Neural progenitor cell (in vitro differentiated cells): Measurements from ENCODE around the gene SCAF8. TPM values are rescaled to one million over a fixed set of nuclear protein-coding genes. Genes with fewer than 3 reads are reported as not detected.
"Not testable (repeated sequence)": the region's sequence is repeated elsewhere in the genome, so short reads cannot be mapped to it uniquely, and the experiment has no call there.

Experiments
- DNase-seq: peaks from one replicate; pipeline ENCODE4 v3.0.0-alpha.2; 2016; ENCODE audit warnings: low spot score
- H2AFZ ChIP-seq: fragments of 200-600 bp; sonication (generic); replicated peaks from 2 replicates; pipeline ENCODE4 v1.6.1; 2016; ENCODE audit warnings: antibody characterized with exemption
- H3F3A ChIP-seq: fragments of 200-600 bp; sonication (generic); 2 replicates; pipeline ENCODE4 v1.6.1; 2016; ENCODE audit warnings: antibody characterized with exemption, low read depth
- H3K27ac ChIP-seq: fragments of 200-600 bp; sonication (generic); 2 replicates; pipeline ENCODE4 v1.5.1; 2016; ENCODE audit warnings: mild to moderate bottlenecking
- H3K27me3 ChIP-seq: fragments of 200-600 bp; sonication (generic); 2 replicates; pipeline ENCODE4 v1.6.1; 2016; ENCODE audit warnings: mild to moderate bottlenecking, moderate library complexity
- H3K36me3 ChIP-seq: fragments of 200-600 bp; sonication (generic); 2 replicates; pipeline ENCODE4 v1.5.1; 2016
- H3K4me1 ChIP-seq: fragments of 200-600 bp; sonication (generic); 2 replicates; pipeline ENCODE4 v1.6.1; 2016; ENCODE audit warnings: mixed run types
- H3K4me2 ChIP-seq: fragments of 200-600 bp; sonication (generic); 2 replicates; pipeline ENCODE4 v1.6.1; 2016
- H3K4me3 ChIP-seq: fragments of 200-600 bp; sonication (generic); 2 replicates; pipeline ENCODE4 v1.5.1; 2016
- H3K79me2 ChIP-seq: fragments of 200-600 bp; sonication (generic); 2 replicates; pipeline ENCODE4 v1.6.1; 2016; ENCODE audit warnings: low read depth
- H3K9ac ChIP-seq: fragments of 200-600 bp; sonication (generic); 2 replicates; pipeline ENCODE4 v1.6.1; 2016
- H3K9me3 ChIP-seq: fragments of 200-600 bp; sonication (generic); 2 replicates; pipeline ENCODE4 v1.5.1; 2016; ENCODE audit warnings: low read depth
- H4K20me1 ChIP-seq: fragments of 200-600 bp; sonication (generic); 2 replicates; pipeline ENCODE4 v1.6.1; 2016; ENCODE audit warnings: low read depth
- H3K27ac Mint-ChIP-seq: 3 replicates; pipeline ENCODE4 v1.8.0; 2021; ENCODE audit warnings: mixed read lengths
- H3K27me3 Mint-ChIP-seq: 2 replicates; pipeline ENCODE4 v1.8.0; 2022; ENCODE audit warnings: low read depth, mild to moderate bottlenecking, inconsistent platforms, moderate library complexity, mixed read lengths; ENCODE audit not compliant: insufficient read depth
- H3K36me3 Mint-ChIP-seq: 3 replicates; pipeline ENCODE4 v1.8.0; 2021; ENCODE audit warnings: mixed read lengths
- H3K4me1 Mint-ChIP-seq: 3 replicates; pipeline ENCODE4 v1.8.0; 2021; ENCODE audit warnings: mixed read lengths
- H3K4me3 Mint-ChIP-seq: 3 replicates; pipeline ENCODE4 v1.8.0; 2021; ENCODE audit warnings: mild to moderate bottlenecking, moderate library complexity, mixed read lengths
- H3K9me3 Mint-ChIP-seq: 3 replicates; pipeline ENCODE4 v1.8.0; 2020; ENCODE audit warnings: mixed read lengths
- EZH2 ChIP-seq: fragments of 200-600 bp; sonication (generic); IDR thresholded peaks from 2 replicates; pipeline ENCODE4 v1.6.1; 2017; ENCODE audit warnings: antibody characterized with exemption, mild to moderate bottlenecking, moderate library complexity
- EZH2phosphoT487 ChIP-seq: fragments of 200-600 bp; sonication (generic); IDR thresholded peaks from 2 replicates; pipeline ENCODE4 v1.6.1; 2017; ENCODE audit warnings: antibody characterized with exemption
- total RNA-seq: library from RNA; depleted of rRNA; stranded (reverse); fragments of >200 nt; gene quantifications from 2 replicates; pipeline ENCODE4 v1.2.3, GENCODE V29; 2015; ENCODE audit warnings: low replicate concordance
- TF ChIP-seq, protein P1 (sequence below): fragments of 200-600 bp; sonication (generic); IDR thresholded peaks from 2 replicates; pipeline ENCODE4 v1.5.1; 2017; ENCODE audit warnings: antibody characterized with exemption, mild to moderate bottlenecking

SCAF8 gene
- total RNA-seq, 1 donor from 2014 or later, result 62.1 TPM

DNA sequence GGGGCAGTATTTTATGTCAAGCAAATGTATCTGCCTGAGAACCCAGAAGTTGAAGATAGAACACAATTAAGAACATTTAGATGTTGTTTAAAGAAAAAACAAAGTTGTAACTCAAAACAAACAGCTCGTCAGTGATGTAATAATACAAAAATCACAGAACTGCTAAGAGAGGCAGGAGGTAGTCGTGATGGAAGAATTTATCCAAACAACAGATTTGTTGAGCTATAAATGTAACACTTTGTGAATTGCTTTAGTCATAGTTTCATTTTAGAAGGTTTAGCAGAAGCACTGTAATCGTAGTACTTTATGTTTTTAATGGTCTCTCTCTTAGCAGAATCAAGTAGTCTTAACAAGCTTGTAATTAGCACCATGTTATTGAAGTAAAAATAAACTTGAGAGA, 73.6 kb downstream of the SCAF8 start:
- Mint-ChIP-seq H3K27ac (no peak overlapping the region), H3K27me3 (peaks cover 3% of the 10 kb centered on the region), H3K4me1 (no peaks in the 10 kb centered on the region), H3K4me3 (no peak overlapping the region), H3K36me3 (peaks cover 37% of the 10 kb centered on the region), H3K9me3 (no peaks in the 10 kb centered on the region)
- H3K27ac ChIP-seq, result no peak overlapping the region
- H3F3A ChIP-seq, result peaks cover 16% of the 10 kb centered on the region
- H2AFZ ChIP-seq, result no peak overlapping the region
- H3K36me3 ChIP-seq, result peaks cover 78% of the 10 kb centered on the region
- no peaks in the 10 kb centered on the region for H3K4me1 ChIP-seq
- DNase-seq, result no peak
- no peak overlapping the region for H3K9ac ChIP-seq
- H3K79me2 ChIP-seq, result peaks cover 19% of the 10 kb centered on the region
- peaks cover 8% of the 10 kb centered on the region for H4K20me1 ChIP-seq
- H3K4me3 ChIP-seq, result no peak overlapping the region
- TF ChIP-seq, protein P1, sequence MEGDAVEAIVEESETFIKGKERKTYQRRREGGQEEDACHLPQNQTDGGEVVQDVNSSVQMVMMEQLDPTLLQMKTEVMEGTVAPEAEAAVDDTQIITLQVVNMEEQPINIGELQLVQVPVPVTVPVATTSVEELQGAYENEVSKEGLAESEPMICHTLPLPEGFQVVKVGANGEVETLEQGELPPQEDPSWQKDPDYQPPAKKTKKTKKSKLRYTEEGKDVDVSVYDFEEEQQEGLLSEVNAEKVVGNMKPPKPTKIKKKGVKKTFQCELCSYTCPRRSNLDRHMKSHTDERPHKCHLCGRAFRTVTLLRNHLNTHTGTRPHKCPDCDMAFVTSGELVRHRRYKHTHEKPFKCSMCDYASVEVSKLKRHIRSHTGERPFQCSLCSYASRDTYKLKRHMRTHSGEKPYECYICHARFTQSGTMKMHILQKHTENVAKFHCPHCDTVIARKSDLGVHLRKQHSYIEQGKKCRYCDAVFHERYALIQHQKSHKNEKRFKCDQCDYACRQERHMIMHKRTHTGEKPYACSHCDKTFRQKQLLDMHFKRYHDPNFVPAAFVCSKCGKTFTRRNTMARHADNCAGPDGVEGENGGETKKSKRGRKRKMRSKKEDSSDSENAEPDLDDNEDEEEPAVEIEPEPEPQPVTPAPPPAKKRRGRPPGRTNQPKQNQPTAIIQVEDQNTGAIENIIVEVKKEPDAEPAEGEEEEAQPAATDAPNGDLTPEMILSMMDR, result no peak
- TF ChIP-seq EZH2phosphoT487, result no peak
- no peak for TF ChIP-seq EZH2
- H3K4me2 ChIP-seq, result no peak overlapping the region
- H3K27me3 ChIP-seq, result no peaks in the 10 kb centered on the region
- H3K9me3 ChIP-seq, result no peaks in the 10 kb centered on the region

DNA sequence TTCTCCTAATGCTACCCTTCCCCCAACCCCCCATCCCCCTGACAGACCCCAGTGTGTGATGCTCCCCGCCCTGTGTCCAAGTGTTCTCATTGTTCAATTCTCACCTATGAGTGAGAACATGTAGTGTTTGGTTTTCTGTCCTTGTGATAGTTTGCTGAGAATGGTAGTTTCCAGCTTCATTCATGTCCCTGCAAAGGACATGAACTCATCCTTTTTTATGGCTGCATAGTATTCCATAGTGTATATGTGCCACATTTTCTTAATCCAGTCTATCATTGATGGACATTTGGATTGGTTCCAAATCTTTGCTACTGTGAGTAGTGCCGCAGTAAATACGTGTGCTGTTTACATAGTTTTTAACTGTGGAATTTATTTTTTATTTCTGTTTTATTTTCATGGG, 78.4 kb downstream of the SCAF8 start:
- H2AFZ ChIP-seq, H3K27ac ChIP-seq, H3K27ac Mint-ChIP-seq, H3K4me1 Mint-ChIP-seq, H3K9ac ChIP-seq, H3K4me3 Mint-ChIP-seq, H3F3A ChIP-seq, H3K27me3 ChIP-seq, H3K9me3 ChIP-seq, H3K4me2 ChIP-seq, H3K79me2 ChIP-seq, H4K20me1 ChIP-seq, H3K9me3 Mint-ChIP-seq, H3K4me1 ChIP-seq, H3K27me3 Mint-ChIP-seq, DNase-seq, H3K4me3 ChIP-seq: not testable (repeated sequence)
- H3K36me3 ChIP-seq, result peaks cover 45% of the 10 kb centered on the region
- H3K36me3 Mint-ChIP-seq, result peaks cover 50% of the 10 kb centered on the region

DNA sequence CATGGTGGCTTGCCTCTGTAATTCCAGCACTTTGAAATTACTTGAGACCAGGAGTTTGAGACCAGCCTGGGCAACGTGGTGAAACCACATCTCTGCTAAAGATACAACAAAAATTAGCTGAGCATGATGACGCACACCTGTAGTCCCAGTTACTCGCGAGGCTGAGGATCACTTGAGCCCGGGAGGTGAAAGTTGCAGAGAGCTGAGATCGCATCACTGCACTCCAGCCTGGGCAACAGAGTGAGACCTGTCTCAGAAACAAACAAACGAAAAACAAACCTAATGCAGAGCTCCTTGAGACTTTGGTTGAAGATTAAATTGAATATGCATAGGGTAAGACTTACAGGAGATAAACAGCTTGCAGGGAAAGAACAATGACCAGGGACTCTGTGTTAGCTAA, 80.8 kb downstream of the SCAF8 start:
- peaks cover 44% of the 10 kb centered on the region for H3K36me3 ChIP-seq
- Mint-ChIP-seq H3K27me3 (peaks cover 3% of the 10 kb centered on the region), H3K9me3 (no peaks in the 10 kb centered on the region), H3K4me3 (no peak overlapping the region), H3K27ac (no peak overlapping the region), H3K36me3 (peaks cover 49% of the 10 kb centered on the region), H3K4me1 (no peaks in the 10 kb centered on the region)
- no peak overlapping the region for H3K27ac ChIP-seq
- no peaks in the 10 kb centered on the region for H3F3A ChIP-seq
- no peaks in the 10 kb centered on the region for H4K20me1 ChIP-seq
- H3K4me1 ChIP-seq, result no peaks in the 10 kb centered on the region
- no peak for DNase-seq
- H3K4me2 ChIP-seq, result no peak overlapping the region
- H3K9me3 ChIP-seq, result no peaks in the 10 kb centered on the region
- H3K27me3 ChIP-seq, result no peaks in the 10 kb centered on the region
- TF ChIP-seq EZH2 (no peak), EZH2phosphoT487 (no peak)
- TF ChIP-seq, protein P1, result no peak
- no peak overlapping the region for H3K9ac ChIP-seq
- H3K4me3 ChIP-seq, result no peak overlapping the region
- H3K79me2 ChIP-seq, result peaks cover 16% of the 10 kb centered on the region
- H2AFZ ChIP-seq, result no peak overlapping the region

DNA sequence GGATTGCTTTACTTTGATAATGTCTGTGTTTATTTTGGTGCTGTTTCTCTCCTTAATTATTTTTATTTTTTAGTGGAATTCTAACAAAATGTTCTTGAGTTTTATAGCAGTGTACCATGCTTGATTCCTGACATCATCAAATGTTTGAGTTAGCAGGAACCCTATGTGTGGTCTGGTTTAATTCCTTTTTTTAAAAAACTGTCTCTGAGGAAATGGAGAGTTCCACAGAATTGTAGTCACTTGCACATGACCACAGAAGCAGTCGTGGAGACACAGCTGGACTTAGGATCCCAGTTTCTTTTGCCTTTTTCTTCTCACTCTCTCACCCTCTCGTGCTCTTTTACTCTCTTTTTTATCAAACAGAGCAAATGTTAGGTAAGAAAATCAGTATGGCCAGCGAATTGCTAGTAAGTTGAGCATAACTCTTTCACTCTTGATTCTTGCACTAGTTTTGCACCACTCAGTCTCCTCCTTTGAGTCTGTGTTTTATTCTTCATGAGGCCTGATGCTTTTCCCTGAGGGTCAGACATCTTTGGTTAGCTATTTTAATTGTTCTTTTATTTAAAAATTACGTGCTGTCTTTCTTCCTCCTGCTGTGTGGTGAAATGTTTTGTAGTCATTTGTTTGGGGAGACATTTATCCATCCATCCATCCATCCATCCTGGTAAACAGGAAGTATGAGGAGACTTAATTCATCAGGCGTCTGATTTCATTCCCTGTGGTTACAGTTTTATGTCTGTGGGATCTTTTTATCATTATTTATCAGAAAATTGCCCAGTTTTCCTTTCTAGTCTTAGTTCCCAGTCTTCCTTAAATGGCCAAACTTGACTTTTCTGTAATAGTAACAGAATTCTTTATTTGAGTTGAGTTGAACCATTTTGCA, 83.0 kb downstream of the SCAF8 start:
- H3K27ac Mint-ChIP-seq, result no peak overlapping the region
- H3K27ac ChIP-seq, result no peak overlapping the region

More for the DNA sequence above, 83.0 kb downstream of the SCAF8 start:
- Mint-ChIP-seq H3K4me1 (no peaks in the 10 kb centered on the region), H3K27me3 (peaks cover 1% of the 10 kb centered on the region), H3K9me3 (no peaks in the 10 kb centered on the region), H3K4me3 (no peak overlapping the region), H3K36me3 (peaks cover 40% of the 10 kb centered on the region)
- Histone ChIP-seq H3K36me3 (peaks cover 32% of the 10 kb centered on the region), H3K4me1 (no peaks in the 10 kb centered on the region), H3K4me3 (no peak overlapping the region), H3K79me2 (peaks cover 16% of the 10 kb centered on the region), H3K9ac (no peak overlapping the region), H2AFZ (no peak overlapping the region), H3K9me3 (no peaks in the 10 kb centered on the region), H4K20me1 (no peaks in the 10 kb centered on the region), H3K4me2 (no peak overlapping the region), H3K27me3 (no peaks in the 10 kb centered on the region), H3F3A (no peaks in the 10 kb centered on the region)
- no peak for DNase-seq
- TF ChIP-seq EZH2, result no peak
- no peak for TF ChIP-seq EZH2phosphoT487
- TF ChIP-seq, protein P1, result no peak
